Activated T-cell treated with anti-CD3 and anti-CD28 coated beads for 24 hours (primary cell): ENCODE results near the gene KRTAP12-1.
"Not testable (repeated sequence)": the region's sequence is repeated elsewhere in the genome, so short reads cannot be mapped to it uniquely, and the experiment has no call there.

ENCODE experiments used
- DNase-seq: peaks from one replicate; pipeline ENCODE4 v3.0.0-alpha.2; 2020; ENCODE audit warnings: low read depth

The KRTAP12-1 gene

GRCh38 chr21:44697811-44698734 lies 16.1 kb upstream of the KRTAP12-1 start:
- no peak for DNase-seq

DNA sequence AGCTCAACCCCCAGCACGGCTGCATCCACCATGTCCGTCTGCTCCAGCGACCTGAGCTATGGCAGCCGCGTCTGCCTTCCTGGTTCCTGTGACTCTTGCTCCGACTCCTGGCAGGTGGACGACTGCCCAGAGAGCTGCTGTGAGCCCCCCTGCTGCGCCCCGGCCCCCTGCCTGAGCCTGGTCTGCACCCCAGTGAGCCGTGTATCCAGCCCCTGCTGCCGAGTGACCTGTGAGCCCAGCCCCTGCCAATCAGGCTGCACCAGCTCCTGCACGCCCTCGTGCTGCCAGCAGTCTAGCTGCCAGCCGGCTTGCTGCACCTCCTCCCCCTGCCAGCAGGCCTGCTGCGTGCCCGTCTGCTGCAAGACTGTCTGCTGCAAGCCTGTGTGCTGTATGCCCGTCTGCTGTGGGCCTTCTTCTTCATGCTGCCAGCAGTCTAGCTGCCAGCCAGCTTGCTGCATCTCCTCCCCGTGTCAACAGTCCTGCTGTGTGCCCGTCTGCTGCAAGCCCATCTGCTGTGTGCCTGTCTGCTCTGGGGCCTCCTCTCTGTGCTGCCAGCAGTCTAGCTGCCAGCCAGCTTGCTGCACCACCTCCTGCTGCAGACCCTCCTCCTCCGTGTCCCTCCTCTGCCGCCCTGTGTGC lies 15.3 kb upstream of the KRTAP12-1 start, which contains the start of gene KRTAP10-12:
Gene KRTAP10-12, plus strand, starts transcription at position 1 of the 639 bp plus-strand sequence. Its CDS starts 30 bp downstream, at position 31.
- DNase-seq = not testable (repeated sequence)

- no peak for DNase-seq
These were observed 14.6 kb upstream of the KRTAP12-1 start for GRCh38 chr21:44696572-44696971.

DNA sequence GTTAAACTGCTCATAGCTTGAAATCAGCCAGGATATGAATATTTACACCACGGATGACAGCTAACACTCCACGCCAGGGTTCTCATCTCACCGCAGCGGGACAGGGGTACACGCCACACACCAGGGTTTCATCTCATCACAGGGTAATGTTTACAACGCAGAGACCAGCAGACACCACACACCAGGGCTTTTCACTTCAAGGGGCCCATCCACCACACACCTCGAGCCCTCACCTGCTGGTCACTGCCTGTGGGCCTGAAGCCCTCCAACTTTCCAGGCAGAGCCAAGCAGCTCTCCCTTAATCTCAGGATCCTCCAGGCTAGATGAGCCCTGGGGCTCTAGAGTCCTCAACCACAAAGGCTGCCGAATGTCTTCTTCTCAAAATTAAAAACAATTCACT lies 13.7 kb upstream of the KRTAP12-1 start:
- no peak for DNase-seq

DNA sequence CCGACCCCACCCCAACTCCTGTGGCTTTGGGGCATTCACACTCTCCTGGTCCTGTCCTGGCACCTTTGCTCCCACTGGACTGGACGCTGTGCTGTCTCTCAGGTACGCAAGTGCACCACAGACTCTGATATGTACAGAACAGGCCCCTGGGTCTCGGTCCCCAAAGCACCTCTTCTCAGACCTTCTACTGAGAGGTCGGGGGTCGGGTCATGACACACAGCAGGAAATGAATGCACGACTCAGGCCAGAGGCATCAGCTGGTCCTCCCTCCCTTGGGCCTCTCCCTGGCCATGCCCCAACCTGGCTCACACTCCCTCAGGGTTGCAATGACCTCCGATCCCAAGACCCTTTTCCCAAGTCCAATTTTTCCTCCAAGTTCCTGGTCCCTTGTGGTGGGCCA lies 13.2 kb upstream of the KRTAP12-1 start:
- DNase-seq = no peak

- DNase-seq = no peak
These were observed 12.8 kb upstream of the KRTAP12-1 start for GRCh38 chr21:44694776-44695175.

DNA sequence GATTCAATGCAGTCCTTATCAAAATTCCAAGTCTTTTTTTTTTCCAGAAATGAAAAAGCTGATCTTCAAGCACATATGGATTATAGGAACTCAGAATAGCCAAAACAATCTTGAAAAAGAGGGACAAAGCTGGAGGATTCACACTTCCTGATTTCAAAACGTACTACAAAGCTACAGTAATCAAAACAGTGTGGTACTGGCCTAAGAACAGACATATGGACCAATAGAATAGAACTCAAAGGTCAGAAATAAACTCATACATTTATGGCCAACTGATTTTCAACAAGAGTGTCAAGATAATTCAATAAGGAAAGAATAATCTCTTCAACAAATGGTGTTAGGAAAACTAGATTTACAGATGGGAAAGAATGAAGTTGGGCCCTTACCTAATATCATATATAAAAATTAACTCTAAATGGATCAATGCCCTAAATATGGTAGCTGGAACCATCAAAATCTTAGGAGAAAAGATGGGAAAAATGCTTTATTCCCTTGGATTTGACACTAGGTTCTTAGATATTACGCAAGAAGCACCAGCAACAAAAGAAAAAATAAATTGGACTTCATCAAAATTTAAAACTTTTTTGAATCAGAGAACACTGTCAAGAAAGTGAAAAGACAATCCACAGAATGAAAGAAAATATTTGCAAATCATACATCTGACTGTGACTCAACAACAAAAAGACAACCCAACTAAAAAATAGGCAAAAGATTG lies 11.0 kb upstream of the KRTAP12-1 start:
- no peak for DNase-seq

DNA sequence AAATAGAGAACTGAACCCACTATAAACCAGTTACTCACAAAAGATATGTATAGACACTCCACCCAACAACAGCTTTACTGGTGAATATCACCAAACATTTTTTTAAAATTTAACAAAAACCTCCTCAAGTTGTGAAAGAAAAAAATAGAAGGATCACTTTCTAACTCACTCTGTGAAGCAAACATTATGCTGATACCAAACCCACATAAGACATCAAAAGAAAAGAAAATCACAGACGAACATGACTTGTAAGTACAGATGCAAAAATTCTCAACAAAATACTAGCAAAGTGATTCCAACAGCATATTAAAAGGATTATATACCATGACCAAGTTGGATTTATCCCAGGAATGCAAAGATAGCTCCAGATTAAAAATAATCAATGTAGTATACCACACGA lies 9.7 kb upstream of the KRTAP12-1 start:
- DNase-seq = no peak

DNA sequence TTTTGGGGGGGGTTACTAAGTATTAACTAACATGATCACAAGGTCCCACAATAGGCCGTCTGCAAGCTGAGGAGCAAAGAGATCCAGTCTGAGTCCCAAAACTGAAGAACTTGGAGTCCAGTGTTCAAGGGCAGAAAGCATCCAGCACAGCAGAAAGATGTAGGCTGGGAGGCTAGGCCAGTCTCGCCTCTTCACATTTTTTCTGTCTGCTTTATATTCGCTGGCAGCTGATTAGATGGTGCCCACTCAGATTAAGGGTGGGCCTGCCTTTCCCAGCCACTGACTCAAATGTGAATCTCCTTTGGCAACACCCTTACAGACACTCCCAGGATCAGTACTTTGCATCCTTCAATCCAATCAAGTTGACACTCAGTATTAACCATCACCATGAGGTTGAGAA lies 7.8 kb upstream of the KRTAP12-1 start:
- not testable (repeated sequence) for DNase-seq

DNA sequence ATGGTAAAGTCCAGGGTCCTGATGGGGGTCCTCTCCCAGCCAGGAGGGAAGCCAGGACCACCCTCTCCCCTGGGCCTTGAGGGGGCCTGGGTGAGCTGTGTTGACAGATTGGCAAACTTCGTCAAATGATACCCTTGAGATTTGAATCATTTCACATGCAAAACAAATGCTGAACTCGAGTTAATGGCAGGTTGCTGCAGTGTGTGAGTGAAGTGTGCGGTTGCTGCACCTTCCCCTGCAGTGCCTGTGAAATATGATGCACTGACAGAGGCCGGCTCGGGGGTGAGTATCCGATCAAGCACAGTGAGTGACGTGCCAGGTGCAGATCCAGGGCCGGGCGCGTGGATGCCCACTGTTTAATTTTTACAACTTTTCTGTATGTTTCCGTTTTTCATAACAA lies 5.7 kb upstream of the KRTAP12-1 start:
- DNase-seq = no peak

GRCh38 chr21:44686843-44687561 lies 5.0 kb upstream of the KRTAP12-1 start:
- no peak for DNase-seq

DNA sequence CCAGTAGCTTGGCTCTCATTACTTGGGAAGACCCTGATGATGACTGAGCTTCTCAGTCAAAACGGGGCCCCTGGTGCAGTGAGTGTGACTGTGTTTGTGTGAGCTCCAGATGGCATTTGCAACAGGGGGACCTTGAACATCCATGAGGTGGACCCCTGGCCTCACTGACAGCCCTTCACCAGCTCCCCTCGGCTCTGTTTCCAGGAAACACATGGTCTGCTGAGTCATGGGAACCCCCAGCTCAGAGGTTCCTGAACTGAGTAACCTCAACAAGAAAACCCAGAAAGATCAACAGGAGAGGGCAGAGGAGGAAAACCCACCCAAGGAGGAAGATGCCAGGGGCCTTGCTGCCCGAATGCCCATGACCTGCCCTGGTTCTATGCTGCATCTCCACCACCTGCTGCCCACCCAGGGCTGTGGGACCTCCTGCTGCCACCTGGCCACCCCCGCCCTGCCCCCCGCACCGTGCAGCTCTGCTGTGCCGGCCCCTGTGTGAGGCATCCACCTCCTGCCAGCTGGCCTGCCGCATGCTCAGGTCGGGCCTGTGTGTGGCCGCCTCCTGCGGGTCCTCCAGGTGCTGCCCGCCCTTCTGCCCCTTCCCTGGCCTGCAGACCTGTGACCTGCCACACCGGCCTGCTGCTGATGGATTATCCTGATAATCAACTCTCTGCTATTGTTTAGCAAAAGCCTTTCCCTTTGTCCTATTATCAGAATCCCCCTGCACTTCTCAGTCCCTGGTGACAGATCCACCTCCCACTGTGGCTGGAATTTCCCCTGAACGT lies 4.2 kb upstream of the KRTAP12-1 start:
- no peak for DNase-seq

DNA sequence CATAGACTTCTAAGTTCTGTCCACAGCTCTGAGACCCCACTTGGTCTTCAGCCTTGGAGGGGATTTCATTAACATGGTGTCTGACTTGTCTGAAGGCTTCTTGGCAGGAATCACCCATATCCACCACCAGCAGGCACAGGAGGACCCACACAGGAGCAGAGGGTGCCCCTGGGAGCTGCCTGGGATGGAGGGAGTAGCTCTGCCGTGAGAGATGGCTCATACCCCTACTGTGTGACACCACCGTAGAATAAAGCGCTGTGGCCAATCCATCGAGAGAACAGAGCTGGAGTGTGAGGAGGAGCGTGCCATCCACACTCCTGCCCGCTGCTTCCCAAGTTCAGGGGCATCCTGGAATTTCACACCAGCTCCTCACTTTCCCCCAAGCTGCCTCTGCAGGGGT lies 3.1 kb upstream of the KRTAP12-1 start:
- DNase-seq = not testable (repeated sequence)

DNA sequence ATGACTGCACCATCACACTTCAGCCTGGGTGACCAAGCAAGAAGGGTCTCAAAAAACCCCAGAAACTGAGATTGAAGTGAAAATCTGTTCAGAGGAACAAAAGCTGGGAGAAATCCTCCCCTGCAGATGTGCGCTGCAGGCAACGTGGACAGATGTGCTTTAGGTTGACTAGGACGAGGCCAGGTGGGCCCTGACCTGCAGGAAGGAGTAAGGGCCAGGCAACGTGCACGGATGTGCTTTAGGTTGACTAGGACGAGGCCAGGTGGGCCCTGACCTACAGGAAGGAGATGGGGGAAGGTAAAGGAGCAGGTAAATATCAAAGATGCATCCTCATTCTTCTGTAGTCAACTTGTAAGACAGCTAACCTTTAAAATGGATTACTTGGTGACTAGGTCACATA lies 2.5 kb upstream of the KRTAP12-1 start:
- no peak for DNase-seq

DNA sequence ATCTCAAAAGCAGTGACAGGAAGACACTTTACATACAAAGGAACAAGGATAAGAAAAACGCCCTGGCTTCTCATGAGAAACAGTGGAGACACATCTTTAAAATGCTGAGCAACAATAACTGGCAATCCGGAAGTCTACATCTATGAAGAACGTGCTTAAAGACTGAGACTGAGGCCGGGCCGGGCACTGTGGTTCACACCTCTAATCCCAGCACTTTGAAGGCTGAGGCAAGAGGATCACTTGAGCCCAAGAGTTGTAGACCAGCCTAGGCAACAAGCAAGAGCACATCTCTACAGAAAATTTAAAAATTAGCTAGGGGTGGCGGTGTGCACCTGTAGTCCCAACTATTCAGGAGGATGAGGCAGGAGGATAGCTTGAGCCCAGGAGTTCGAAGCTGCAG lies 2.1 kb upstream of the KRTAP12-1 start:
- no peak for DNase-seq

GRCh38 chr21:44682580-44683151 lies 703 bp upstream of the KRTAP12-1 start:
- DNase-seq = no peak

- DNase-seq = no peak
These were observed 811 bp downstream of the KRTAP12-1 start for GRCh38 chr21:44681152-44681551.

DNA sequence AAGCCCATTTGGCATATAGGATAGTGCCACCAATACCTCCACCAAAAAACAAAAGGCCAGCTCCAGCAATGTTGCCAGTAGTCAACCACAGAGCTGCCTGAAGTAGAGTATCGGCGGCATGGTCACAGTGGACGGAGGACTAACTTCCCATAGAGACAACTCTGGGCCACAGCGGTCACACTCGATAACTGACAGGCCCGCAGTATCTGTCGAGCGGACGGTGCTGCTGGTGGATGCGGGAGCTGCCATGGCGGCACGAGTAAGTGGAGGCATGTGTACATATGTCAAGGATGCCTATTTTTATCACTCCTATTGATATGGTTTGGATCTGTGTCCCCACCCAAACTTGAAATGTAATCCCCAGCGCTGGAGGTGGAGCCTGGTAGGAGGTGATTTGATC lies 4.1 kb downstream of the KRTAP12-1 start:
- no peak for DNase-seq

DNA sequence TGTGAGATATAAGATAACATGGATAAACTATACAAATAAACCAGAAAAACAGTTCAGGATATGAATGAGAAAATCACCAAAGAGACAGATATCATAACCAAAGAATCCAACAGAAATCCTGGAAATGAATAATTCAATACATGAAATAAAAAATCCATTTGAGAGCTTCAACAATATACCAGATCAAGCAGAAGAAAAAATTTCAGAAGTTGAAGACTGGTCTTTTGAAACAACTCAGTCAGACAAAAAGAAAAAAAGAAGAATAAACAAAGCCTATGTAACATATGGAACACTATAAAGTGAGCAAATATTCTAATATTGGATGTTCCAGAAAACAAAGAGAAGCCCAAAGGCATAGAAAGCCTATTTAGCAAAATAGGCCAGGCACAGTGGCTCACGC lies 10.1 kb downstream of the KRTAP12-1 start:
- DNase-seq = no peak

DNA sequence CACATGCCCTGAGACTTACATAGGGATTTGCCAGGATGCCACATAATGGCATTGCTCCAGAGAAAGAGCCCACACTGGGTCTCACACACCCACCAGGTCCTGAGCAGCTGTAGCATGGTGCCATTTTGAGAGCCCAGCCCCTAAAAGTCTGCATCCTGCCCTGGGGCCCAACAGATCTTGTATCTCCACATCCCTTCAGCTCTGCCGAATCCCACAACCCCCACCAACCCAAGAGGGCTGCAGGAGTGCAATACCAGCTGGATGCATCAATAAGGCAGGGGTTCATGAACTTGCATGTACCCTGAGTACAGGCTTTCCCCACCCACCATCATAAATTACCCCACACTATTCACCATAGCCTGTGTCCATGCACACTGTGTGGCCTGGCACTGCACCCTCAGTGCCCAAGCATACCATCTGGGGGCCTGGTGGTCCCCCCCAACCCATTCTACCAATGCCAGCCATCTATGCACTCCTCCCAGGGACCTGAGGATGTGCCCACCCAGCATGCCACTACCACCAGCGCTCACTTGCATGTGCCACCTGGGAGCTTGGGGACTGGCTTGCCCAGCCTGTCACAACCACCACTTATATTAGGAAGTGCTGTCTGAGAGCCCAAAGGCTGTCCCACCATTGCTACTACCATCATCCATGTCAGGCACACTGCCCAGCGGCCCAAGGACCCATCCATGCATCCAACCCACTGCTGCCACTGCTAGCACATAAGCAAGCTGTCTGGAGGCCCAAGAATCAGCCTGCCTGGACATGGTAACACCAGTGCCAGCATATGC lies 11.1 kb downstream of the KRTAP12-1 start:
- no peak for DNase-seq
